T47D (cell line): ENCODE data around the gene CCDC88C.
A peak's percentile ranks its signal among the peaks of the same experiment; 100 is the strongest.
"Not testable (repeated sequence)": the region's sequence is repeated elsewhere in the genome, so short reads cannot be mapped to it uniquely, and the experiment has no call there.

Source experiments
- DNase-seq, 2 experiments: peaks; one replicate each; pipeline versions ENCODE4 v3.0.0 to v3.0.0-alpha.2; 2011 to 2012; ENCODE audit warnings: low read depth in 1 of 2, low spot score in 1 of 2
- JUND ChIP-seq: IDR thresholded peaks from 2 replicates; pipeline ENCODE4 v1.6.1; 2012; ENCODE audit warnings: low read depth
- in situ Hi-C: cut with HindIII; loops from 2 replicates; pipeline ENCODE4 v1.10.0; 2016; ENCODE audit warnings: low sequenced_read_pairs, low pct_unique_long_range_greater_than_20kb

The CCDC88C gene

GRCh38 chr14:91237219-91237618, 180.4 kb downstream of the CCDC88C start:
- in situ Hi-C loops = no loop called here
- no peak for DNase-seq
- TF ChIP-seq JUND = no peak

GRCh38 chr14:91235841-91236240, 181.8 kb downstream of the CCDC88C start:
- in situ Hi-C loops = no loop called here
- no peak for DNase-seq
- TF ChIP-seq JUND = no peak

GRCh38 chr14:91234791-91235114, 182.9 kb downstream of the CCDC88C start:
- in situ Hi-C loops = no loop called here
- TF ChIP-seq JUND = no peak
- DNase-seq = no peak

- no peak for DNase-seq
- no peak for TF ChIP-seq JUND
- in situ Hi-C loops = no loop called here
These were observed 183.5 kb downstream of the CCDC88C start for GRCh38 chr14:91233936-91234790.

GRCh38 chr14:91232603-91233002, 185.0 kb downstream of the CCDC88C start:
- DNase-seq = no peak
- in situ Hi-C loops = no loop called here
- no peak for TF ChIP-seq JUND

- in situ Hi-C loops = no loop called here
- TF ChIP-seq JUND = no peak
- DNase-seq = no peak
These were observed 185.6 kb downstream of the CCDC88C start for GRCh38 chr14:91232052-91232451.

- in situ Hi-C loops = no loop called here
- no peak for TF ChIP-seq JUND
- DNase-seq = no peak
These were observed 186.2 kb downstream of the CCDC88C start for GRCh38 chr14:91231446-91231845.

- no peak for TF ChIP-seq JUND
- peak in 1 of 2 experiments; percentile 41 for DNase-seq
- in situ Hi-C loops = no loop called here
These were observed 187.1 kb downstream of the CCDC88C start for GRCh38 chr14:91230397-91231035.

- no peak for TF ChIP-seq JUND
- in situ Hi-C loops = no loop called here
- no peak for DNase-seq
These were observed 187.8 kb downstream of the CCDC88C start for GRCh38 chr14:91229743-91230200.

- DNase-seq = no peak
- in situ Hi-C loops = no loop called here
- no peak for TF ChIP-seq JUND
These were observed 188.6 kb downstream of the CCDC88C start for GRCh38 chr14:91229005-91229382.

GRCh38 chr14:91228112-91229004, 189.3 kb downstream of the CCDC88C start:
- in situ Hi-C loops = no loop called here
- no peak for TF ChIP-seq JUND

GRCh38 chr14:91227183-91227628, 190.4 kb downstream of the CCDC88C start:
- DNase-seq = no peak
- in situ Hi-C loops = no loop called here
- no peak for TF ChIP-seq JUND

More at GRCh38 chr14:91228112-91229004, 189.3 kb downstream of the CCDC88C start:
- no peak for DNase-seq

GRCh38 chr14:91226360-91226759, 191.3 kb downstream of the CCDC88C start:
- in situ Hi-C loops, DNase-seq: not testable (repeated sequence)
